GM19452 (cell line): ENCODE data around the gene CEP55.

Source experiments
- ATAC-seq: cut with Tn5 transposase; IDR thresholded peaks from one replicate; pipeline ENCODE4 v1.9.1; 2021; ENCODE audit not compliant: unreplicated experiment

Gene CEP55

DNA sequence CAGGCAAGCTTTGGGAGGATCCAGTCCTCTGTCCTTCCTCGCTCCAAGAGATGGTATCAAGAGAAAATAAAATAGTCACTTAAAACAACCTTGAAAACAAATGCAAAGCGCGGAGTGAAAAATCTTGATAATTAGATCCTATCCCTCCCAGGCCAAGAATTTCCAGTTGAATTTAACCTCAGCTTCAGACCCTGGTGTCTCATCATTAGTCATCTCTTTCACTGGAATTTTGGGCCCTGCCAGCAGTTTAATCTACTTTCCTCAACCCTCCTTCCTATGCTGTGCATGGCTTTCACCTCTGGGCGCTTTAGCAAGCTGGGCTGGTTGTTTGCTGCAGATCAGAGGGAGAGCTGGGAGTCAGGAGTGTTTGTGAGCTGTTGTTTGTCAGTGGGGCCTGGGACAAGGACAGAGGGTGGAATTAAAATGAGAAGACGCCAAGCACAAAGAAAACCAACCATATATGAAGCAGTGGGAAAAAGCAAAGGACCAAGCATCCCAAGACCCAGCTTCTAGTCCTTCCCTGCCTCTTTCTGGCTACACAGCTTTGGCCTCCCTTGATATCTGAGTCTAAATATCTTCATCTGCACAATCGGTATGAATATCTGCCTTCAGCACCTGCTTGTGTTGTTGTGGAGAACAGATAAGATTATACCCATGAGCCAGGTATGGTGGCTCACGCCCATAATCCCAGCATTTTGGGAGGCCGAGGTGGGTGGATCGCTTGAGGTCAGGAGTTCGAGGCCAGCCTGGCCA lies 27.8 kb upstream of the CEP55 start:
- ATAC-seq = no peak

DNA sequence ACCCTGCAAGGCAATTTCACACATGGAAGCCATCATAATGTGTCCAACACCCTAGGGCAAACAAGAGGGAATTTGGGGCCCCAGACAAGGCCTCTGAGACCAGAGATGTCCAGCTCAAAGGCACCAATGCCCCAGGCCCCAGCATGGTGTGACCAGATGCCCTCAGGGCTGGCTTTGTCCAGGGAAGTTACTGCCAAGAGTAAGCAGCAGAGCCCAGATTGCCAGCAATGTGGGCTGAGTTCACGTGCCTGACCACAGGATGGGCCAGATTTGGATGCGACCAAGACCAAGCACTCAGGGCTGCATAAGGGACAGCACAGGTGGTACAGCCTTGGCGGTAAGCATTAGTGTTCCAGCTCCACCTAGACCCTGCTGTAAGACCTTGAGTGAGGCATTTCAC lies 27.0 kb upstream of the CEP55 start:
- no peak for ATAC-seq

DNA sequence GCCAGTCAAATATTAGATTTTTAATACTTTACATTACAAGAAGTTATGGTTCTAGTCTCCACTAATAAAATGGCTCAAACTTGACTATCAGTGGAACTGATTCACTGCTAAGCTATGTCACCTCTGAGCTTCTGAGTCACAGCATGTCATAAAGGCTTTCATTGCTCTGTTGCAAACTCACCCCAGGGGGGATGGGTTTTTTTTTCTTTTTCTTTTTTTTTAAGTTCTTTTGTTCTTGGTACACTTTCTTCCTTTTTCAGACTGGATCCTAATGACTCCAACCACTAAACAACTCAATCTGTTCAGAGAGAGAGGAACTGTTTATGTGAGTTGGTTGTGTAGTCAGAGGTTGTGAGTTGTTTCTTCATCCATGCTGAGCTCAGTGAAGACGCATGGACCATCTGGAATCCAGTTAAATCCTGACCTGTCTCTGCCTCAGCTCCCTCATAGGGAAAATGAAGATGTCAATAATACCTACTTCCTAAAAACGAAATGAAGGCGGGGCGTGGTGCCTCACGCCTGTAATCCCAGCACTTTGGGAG lies 25.2 kb upstream of the CEP55 start:
- ATAC-seq = no peak

DNA sequence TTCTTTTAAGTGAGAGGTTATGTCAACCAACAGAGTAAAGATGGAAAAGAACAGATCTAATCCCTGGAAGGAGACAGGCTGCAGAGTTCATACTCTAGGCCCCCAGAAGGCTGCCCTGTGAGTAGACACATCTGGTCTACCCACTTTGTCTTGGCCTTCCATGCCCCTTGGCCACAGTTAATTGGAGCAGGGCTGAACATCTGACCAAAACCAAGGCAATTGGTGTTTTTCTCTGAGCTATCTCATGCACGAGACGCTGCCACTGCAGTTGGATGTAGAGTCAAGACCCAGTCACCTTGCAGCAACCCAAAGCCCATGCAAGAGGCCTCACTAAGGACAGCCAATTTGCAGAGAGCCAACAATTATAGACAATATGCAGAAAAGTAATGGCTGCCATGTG lies 23.3 kb upstream of the CEP55 start:
- ATAC-seq = no peak

DNA sequence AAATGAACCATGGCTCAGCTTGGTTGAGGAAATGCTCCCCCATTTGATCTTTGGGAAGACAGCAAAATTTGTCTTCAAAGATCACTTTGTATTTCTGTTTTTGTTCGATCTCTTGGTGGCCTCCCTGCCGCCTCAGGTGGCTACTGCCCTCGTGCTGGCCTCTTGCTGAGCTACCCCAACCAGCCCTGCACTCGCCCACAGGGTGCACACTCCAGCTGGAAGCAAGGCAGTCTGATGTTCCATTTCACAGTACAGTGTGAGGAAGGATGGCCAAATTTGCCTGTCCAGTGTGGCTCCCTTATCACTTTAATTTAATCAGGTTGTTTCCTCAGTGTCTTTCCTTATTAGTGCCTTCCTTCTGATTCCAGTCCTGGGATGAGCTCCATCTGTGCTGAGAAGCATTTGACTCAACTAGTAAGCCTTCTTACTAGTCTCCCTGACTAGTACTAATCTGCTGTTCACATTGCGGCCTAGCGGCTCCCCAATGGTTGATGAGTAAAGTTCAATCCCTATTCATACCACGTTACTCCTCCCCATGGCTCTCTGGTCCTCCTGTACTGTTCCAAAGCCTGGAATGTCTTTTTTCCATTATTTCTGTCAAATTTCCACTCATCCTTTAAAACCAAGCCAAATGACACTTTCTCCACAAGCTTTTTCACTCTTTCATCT lies 22.5 kb upstream of the CEP55 start:
- no peak for ATAC-seq

DNA sequence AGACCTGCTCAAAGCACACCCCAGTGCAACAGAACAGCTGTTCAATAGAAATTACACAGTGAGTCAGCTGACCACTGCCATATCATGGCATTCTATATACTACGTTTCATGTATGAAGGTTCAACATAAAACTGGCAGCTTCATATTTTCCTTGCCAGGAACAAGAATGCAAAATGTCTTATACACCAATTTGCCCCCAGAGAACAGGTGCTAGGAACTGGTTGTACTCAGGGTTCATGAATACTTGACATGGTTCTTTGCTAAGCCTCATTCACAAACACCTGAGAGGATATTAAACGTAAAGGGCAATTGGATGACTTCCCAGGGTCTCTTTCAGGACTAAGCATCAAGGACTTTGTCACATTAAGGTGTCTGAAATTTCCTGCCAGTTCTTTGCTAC lies 21.2 kb upstream of the CEP55 start:
- no peak for ATAC-seq

DNA sequence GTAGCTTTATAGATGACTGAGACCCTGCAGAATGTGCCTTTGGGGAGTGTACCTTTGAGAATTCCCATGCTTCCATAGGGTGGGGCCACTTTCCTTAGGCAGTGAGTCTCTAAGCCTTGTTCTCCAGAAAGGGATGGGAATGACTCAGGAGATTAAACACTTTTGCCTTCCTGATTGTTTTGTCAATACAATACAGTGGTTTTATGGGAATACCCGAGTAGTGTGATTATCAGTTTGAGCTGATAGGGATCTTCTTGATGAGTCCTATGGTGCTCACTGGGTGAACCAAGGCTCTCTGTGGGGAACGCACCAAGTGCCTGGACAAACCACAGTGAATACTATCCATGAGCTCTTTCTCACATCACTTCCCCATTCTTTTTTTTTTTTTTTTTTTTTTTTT lies 20.5 kb upstream of the CEP55 start:
- no peak for ATAC-seq

DNA sequence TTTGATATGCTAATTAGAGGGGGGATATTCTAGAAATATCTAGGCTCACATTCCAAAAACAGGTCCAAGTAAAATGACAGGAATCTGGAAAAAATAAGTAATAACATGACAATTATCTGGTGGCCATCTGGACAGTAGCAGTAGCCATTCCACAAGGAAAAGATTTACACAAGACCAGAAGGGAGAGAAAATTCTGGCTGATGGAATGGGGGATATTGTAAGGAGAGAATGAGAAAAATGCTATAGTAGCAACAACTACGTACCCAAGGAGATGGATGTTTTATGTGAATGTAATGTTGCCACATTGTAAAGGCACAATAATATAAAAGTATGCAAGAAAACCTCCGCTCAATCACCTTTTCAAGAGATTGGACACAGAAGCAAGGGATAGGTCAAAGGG lies 19.7 kb upstream of the CEP55 start:
- no peak for ATAC-seq

DNA sequence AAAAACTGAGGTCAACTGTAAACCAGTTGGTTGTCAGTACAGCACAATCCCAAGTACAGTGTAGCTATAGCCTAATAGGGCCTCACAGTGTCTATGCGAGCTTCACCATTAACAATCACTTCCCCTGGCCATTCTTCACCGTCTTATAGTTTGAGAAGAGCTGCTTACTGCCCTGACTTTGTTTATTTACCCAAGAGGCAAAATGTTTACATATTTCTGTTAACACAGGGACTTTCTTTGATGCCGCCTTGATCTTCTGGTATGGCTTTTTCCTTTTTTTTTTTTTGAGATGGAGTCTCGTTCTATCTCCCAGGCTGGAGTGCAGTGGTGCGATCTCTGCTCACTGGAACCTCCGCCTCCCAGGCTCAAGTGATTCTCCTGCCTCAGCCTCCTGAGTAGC lies 17.5 kb upstream of the CEP55 start:
- no peak for ATAC-seq

DNA sequence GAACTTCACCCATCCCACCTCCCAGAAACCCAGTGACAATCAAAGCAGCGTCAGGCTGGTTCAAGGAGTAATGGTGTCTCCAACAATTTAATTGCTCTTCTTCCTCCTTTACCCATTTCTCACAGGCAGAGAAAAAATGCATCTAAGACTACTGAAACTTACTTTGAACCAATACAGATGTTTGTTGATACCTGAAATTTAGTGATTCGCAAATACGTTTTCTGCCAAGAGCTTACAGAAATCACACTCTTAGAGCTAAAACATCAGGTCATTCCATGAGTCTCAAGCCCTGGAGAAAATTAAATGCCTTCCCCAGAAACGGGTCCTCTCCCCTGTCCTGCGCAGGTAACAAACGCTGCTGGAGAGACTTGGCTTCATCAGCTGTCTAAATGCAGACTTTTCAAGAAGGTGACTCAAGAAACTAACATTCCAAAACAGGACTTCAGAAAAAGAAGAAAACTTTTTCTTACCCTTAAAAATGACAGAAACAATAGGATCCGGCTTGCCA lies 14.7 kb upstream of the CEP55 start:
- no peak for ATAC-seq

DNA sequence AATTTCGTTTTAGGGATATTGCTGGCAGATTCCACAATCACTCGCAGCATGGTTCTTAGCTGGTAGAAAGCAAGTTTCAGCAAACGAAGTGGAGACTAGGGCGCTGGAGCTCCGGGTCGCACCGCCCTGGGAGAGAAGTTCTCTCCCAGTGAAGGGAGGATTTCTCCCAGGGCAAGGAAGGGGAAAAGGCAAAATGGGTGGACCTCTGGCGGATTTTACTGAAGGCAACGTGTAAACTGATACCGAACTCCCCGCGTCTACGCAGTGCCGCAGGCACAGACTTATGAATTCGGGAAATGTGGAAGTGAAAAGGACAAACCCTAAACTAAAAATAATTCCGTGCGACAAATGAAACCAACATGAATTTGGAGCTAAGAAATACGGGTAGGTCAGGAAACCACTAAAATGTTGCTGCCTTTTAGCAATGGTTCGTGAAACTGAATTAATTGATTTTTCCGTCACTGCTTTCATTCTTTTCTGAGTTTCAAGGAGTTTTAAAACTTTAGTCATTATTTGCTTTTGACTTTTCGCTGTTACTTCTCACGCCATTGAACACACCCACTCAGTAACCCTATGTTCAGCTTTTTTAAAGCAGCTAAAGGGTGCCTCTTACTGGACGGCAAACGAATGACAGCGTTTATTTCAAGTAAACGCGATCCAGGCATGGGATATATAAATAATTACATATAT lies 14.1 kb upstream of the CEP55 start, which contains the start of gene MYOF:
TSS of gene MYOF (minus strand) at position 190 of the 690 bp plus-strand sequence. CDS start at position 50, 140 bp downstream.
- peak; percentile 66 for ATAC-seq

DNA sequence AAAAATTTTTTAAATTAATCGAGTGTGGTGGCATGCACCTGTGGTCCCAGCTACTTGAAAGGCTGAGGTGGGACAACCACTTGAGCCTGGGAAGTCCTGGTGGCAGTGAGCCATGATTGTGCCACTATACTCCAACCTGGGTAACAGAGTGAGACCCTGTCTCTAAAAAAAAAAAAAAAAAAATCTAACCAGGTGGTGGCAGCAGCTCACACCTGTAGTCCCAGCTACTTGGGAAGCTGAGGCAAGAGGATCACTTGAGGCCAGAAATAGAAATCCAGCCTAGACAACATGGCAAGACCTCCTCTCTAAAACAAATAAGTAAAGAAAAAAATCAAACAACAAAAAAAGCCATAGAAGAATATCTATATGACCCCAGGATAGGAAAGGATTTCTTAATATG lies 10.7 kb upstream of the CEP55 start:
- ATAC-seq = no peak

DNA sequence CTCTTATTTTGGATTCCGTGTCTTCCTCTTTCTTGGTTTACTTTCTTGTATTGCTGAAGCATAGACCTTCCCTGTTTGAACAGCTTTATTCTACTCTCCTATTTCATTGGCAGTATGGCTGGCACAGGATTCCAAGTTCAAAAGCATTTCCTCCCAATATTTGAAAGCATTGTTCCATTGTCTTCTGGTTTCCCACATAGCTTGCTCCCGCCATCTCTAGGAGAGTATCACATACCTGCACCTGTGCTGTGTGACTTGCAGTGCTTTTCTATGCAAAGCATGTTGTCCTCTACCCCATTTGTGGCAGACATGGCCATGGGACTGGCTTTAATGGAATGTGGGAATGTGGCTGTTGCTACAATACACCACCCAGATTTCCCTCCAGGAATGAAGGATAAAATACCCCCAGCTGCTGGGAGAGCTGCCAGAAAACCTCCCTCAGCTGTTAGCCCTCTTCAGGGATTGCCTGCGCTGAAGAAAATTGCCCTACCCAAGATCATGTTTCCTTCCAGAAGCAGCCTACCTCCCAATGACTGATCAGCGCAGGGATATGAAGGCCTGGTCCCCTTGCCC lies 7.4 kb upstream of the CEP55 start:
- no peak for ATAC-seq

DNA sequence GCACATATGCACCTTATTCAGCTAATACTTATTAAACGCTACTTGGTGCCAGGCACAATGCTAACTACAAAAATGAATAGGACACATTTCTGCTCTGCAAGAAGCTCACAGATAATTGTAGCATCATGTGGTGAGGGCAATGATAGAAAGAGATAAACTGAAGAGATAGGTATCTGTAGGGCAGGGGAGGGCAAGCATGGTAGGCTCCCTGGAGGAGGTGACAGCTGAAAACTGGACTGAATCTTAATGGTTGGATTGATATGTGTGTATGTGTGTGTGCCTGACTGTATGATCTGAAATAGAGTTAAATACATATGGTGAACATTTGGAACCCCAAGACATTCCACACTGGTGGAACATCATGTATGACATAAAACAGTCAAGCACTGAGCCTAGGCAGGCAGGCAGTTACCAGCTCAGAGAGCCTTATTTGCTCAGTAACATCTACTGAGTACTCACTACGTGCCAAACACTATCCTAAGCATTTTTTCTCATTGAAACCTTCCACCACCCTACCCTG lies 4.8 kb upstream of the CEP55 start:
- no peak for ATAC-seq

DNA sequence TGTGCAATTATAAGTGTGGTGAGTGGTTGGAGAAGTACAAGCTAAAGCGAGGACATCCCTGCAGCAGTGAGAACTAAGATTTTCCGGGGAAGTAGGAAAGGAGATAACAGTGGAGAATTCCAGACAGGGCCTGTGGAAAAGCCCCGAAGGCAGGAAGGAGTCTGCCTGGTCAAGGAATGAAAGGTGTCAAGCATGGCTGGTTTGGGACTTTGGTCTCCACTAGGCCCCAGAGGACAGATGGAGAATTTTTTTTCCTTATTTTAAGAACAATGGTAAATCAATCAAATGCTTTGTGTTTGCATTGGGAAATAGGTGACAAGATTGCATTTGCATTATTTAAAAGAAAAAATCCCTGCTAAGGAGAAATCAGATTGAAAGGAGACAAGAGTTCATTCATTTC lies 3.2 kb upstream of the CEP55 start:
- no peak for ATAC-seq

DNA sequence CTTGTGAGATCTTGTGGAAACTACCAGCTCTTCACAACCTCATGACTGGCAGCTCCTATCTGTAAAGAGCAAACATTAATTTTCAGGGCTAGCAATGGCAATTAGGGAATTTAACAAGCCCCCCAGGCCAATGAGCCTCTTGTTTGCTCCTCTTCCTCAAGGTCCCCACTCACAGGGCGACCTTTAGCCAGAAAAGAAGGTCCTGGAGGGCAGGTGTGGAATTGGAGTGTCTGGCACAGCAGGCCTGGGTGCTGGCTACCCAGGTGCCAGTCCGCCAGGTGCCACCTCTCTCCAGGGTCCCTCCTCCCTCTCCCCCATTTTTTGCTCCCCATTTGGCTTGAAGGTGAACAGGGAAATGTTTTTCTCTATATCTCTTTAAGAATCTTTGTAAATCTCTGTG lies 1.9 kb upstream of the CEP55 start:
- ATAC-seq = no peak

DNA sequence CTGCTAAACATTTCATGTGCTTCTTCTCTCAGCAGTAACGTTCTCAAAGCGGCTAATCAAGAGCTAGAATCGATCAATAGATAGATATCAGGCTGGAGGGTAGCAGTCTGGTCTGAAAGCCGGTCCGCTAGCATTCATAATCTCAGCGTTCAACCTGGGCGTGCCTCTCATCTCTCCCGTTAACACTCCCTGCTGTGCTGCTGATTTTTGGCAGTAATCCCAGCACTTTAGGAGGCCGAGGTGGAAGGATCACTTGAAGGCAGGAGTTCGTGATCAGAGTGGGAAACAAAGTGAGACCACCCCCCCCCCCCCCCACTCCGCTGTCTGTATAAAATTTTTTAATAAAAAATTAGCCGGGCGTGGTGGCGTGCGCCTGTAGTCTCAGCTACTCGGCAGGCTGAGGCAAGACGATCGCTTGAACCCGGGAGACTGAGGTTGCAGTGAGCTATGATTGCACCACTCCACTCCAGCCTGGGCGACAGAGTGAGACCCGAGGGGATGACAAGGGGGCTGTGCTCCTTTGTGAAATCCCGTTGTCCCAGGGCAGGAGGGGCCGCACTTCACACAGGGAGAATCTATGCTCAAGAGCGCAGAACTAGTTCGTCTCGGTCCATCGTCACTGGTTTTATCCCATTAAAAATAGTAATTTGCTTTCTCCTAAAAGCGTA lies 624 bp upstream of the CEP55 start:
- ATAC-seq = peak; percentile 17

DNA sequence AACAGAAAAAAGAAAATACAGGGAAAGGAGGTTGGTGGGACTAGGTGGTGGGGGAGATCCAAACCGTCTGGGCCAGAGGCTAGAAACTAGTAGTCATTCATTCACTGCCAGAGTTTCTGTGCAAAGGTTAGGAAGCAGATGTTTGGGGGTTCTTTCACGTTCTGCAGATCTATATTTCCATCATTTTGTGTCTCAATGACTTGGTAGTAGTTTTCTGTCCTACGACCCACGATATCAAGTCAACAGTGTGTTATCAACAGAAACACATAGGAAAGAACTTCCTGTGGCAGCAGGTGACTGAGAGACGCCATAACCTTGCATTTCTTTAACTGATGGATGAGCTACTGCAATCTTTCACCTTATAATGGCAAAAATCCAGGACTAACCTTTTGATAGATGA lies 1.8 kb downstream of the CEP55 start:
- no peak for ATAC-seq

DNA sequence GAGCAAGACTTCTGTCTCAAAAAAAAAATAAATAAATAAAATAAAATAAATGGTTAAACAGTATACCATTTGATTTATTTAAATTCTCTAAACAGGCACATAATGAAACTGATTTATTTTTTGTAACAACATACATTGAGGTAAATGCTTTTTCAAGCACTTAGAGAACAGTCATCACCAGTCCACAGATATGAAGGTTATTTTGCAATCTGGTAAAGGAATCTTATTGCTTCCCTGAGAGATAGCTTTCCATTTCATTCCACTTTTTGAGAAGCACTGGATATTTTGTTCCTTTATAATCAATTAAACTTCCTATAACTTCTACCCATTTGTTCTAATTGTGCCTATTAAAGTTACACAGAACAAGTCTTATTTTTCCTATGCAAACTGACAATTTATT lies 5.2 kb downstream of the CEP55 start:
- no peak for ATAC-seq

DNA sequence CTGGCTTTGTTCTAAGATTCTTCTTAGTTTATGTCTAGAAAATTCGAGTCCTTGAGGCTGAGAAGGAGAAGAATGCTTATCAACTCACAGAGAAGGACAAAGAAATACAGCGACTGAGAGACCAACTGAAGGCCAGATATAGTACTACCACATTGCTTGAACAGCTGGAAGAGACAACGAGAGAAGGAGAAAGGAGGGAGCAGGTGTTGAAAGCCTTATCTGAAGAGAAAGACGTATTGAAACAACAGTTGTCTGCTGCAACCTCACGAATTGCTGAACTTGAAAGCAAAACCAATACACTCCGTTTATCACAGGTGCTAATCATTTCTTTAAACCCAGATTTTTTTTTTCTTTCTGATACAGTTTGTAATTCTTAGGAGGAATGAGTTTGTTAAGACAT lies 6.7 kb downstream of the CEP55 start:
- ATAC-seq = peak; percentile 62

DNA sequence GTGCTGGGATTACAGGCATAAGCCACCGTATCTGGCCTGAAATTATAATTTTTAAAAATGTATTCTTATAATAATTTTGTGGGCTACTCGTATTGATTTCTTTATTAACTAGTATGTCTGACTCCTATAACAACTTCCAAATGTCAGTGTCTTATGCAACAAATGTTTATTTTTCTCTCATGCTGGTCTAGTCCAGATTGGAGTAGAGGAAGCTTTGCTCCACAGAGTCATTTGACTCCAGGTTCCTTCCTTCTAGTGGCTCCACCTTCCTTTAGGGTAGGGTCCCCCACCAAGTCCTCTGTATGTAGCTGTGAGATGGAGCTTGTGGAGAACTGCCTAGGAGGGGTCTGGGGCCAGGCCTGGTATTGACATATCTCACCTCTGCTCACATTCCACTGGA lies 8.7 kb downstream of the CEP55 start:
- ATAC-seq = no peak
